OCI-LY7 (cell line): ENCODE measurements around the gene TXNDC8. TPM values are rescaled to one million over a fixed set of nuclear protein-coding genes. Genes with fewer than 3 reads are reported as not detected.
A peak's percentile ranks its signal among the peaks of the same experiment; 100 is the strongest.
"Not testable (repeated sequence)": the region's sequence is repeated elsewhere in the genome, so short reads cannot be mapped to it uniquely, and the experiment has no call there.

Experiments
- BruUV-seq: library from RNA; stranded (reverse); fragments of 400-500 nt; replicated peaks from 2 replicates; lab custom pipeline; 2021; lab: Mats Ljungman, UMichigan
- CTCF ChIA-PET: fragments of 300-600 bp; sonication (Branson Sonifier 250); formaldehyde crosslinking; loops from one replicate; lab custom pipeline; 2022; ENCODE audit warnings: antibody characterized with exemption; ENCODE audit not compliant: unreplicated experiment; lab: Charles Lee
- POLR2A ChIA-PET: fragments of 300-600 bp; sonication (Branson Sonifier 250); formaldehyde crosslinking; loops from one replicate; lab custom pipeline; 2022; ENCODE audit warnings: antibody characterized with exemption; lab: Charles Lee
- DNase-seq: peaks from one replicate; pipeline ENCODE4 v3.0.0-alpha.2; 2015; ENCODE audit warnings: low spot score
- H2AFZ ChIP-seq: fragments of 200-600 bp; sonication (generic), shearing (Covaris generic); 2 replicates; pipeline ENCODE4 v1.6.1; 2014; ENCODE audit warnings: mild to moderate bottlenecking, antibody characterized with exemption, low read length, moderate library complexity
- H3K27ac ChIP-seq: fragments of 200-600 bp; sonication (generic); 2 replicates; pipeline ENCODE4 v1.5.1; 2014; ENCODE audit warnings: mixed run types, low read depth, mild to moderate bottlenecking, moderate library complexity, low read length, inconsistent platforms; ENCODE audit not compliant: poor library complexity, severe bottlenecking
- H3K36me3 ChIP-seq: fragments of 200-600 bp; sonication (generic); 2 replicates; pipeline ENCODE4 v1.6.1; 2014; ENCODE audit warnings: mild to moderate bottlenecking, antibody characterized with exemption, low read length, moderate library complexity, mixed read lengths; ENCODE audit not compliant: insufficient read depth
- H3K4me1 ChIP-seq: fragments of 200-600 bp; sonication (generic); 2 replicates; pipeline ENCODE4 v1.5.1; 2014; ENCODE audit warnings: mild to moderate bottlenecking, low read length; ENCODE audit not compliant: insufficient read depth, poor library complexity, severe bottlenecking
- H3K4me2 ChIP-seq: fragments of 200-600 bp; sonication (generic); 2 replicates; pipeline ENCODE4 v1.6.1; 2014; ENCODE audit warnings: mild to moderate bottlenecking, low read length
- H3K4me3 ChIP-seq: fragments of 200-600 bp; sonication (generic); 2 replicates; pipeline ENCODE4 v1.5.1; 2014; ENCODE audit warnings: mild to moderate bottlenecking, low read depth, low read length; ENCODE audit not compliant: poor library complexity, severe bottlenecking
- H3K79me2 ChIP-seq: fragments of 200-600 bp; sonication (generic); 2 replicates; pipeline ENCODE4 v1.6.1; 2016; ENCODE audit warnings: low read depth, mild to moderate bottlenecking, low read length, moderate library complexity, mixed read lengths; ENCODE audit not compliant: insufficient read depth
- H3K9me2 ChIP-seq: fragments of 200-600 bp; sonication (generic); 2 replicates; pipeline ENCODE4 v1.6.1; 2016; ENCODE audit warnings: mild to moderate bottlenecking, low read length, mixed read lengths; ENCODE audit not compliant: insufficient read depth
- H3K9me3 ChIP-seq: fragments of 200-600 bp; sonication (generic); 2 replicates; pipeline ENCODE4 v1.6.1; 2014; ENCODE audit warnings: mild to moderate bottlenecking, mixed run types, low read length, mixed read lengths
- H4K20me1 ChIP-seq: fragments of 200-600 bp; sonication (generic); 2 replicates; pipeline ENCODE4 v1.6.1; 2014; ENCODE audit warnings: mild to moderate bottlenecking, antibody characterized with exemption, low read length, moderate library complexity, mixed read lengths; ENCODE audit not compliant: insufficient read depth
- CTCF ChIP-seq: fragments of 200-600 bp; sonication (generic); conservative IDR thresholded peaks from 2 replicates; pipeline ENCODE4 v1.5.1; 2014; ENCODE audit warnings: mild to moderate bottlenecking, antibody characterized with exemption, low read length, moderate library complexity, mixed read lengths
- EZH2phosphoT487 ChIP-seq: fragments of 200-600 bp; sonication (generic); IDR thresholded peaks from 2 replicates; pipeline ENCODE4 v1.6.1; 2018; ENCODE audit warnings: low read depth, borderline replicate concordance, mild to moderate bottlenecking, mixed run types, antibody characterized with exemption, low read length, moderate library complexity, mixed read lengths
- intact Hi-C: fragments of 100-400 bp; cut with micrococcal nuclease; formaldehyde crosslinking; loops from one replicate; pipeline ENCODE4 v1.10.0; 2022; ENCODE audit not compliant: unreplicated experiment
- total RNA-seq, 2 experiments: library from RNA; depleted of rRNA in 1 of 2; stranded (reverse); fragments of >200 nt in 1 of 2; shearing (Covaris generic) in 1 of 2; gene quantifications; 2 replicates each; pipeline ENCODE4 v1.2.3, GENCODE V29; 2014 to 2022

TXNDC8 gene
- total RNA-seq, 2 experiments from 2014 or later: not detected

GRCh38 chr9:110317911-110318310, 19.8 kb downstream of the TXNDC8 start:
- Histone ChIP-seq H4K20me1 (no peaks in the 10 kb centered on the region), H3K4me3 (no peak overlapping the region), H3K9me2 (no peaks in the 10 kb centered on the region), H2AFZ (no peak overlapping the region), H3K27ac (no peak overlapping the region), H3K9me3 (no peaks in the 10 kb centered on the region), H3K36me3 (no peaks in the 10 kb centered on the region), H3K79me2 (no peaks in the 10 kb centered on the region), H3K4me1 (peaks cover 6% of the 10 kb centered on the region), H3K4me2 (no peak overlapping the region)
- no TSS peak for BruUV-seq
- TF ChIP-seq CTCF (no peak), EZH2phosphoT487 (no peak)
- POLR2A ChIA-PET: interaction anchor here (0.6 to 2.4 kb wide), 2 partner anchors 11 to 25 kb away, joined by 3 to 15 read pairs; no protein-coding TSS in a partner anchor
- intact Hi-C loops: no loop called here
- CTCF ChIA-PET: no interaction called here
- no peak for DNase-seq

GRCh38 chr9:110316261-110317075, 21.2 kb downstream of the TXNDC8 start:
- Histone ChIP-seq H3K9me2 (no peaks in the 10 kb centered on the region), H3K4me3 (peak overlapping the region; percentile 40), H3K27ac (no peak overlapping the region), H4K20me1 (no peaks in the 10 kb centered on the region), H3K36me3 (no peaks in the 10 kb centered on the region), H3K9me3 (peaks cover 8% of the 10 kb centered on the region; the same call in 1 of the 2 replicates), H3K79me2 (no peaks in the 10 kb centered on the region), H3K4me1 (peaks cover 6% of the 10 kb centered on the region), H3K4me2 (peak overlapping the region; percentile 57), H2AFZ (peak overlapping the region; percentile 45; the same call in 1 of the 2 replicates)
- intact Hi-C loops: no loop called here
- CTCF ChIA-PET: no interaction called here
- POLR2A ChIA-PET: interaction anchor here (0.5 to 2.4 kb wide), 7 partner anchors 10 to 169 kb away, joined by 3 to 15 read pairs (median 4); partner anchors contain the start of gene TXN
- BruUV-seq: no TSS peak
- peak; percentile 41 for DNase-seq
- no peak for TF ChIP-seq EZH2phosphoT487
- TF ChIP-seq CTCF: no peak

GRCh38 chr9:110311978-110312377, 25.7 kb downstream of the TXNDC8 start:
- H2AFZ ChIP-seq, H3K79me2 ChIP-seq, intact Hi-C loops, H3K9me3 ChIP-seq, H3K4me2 ChIP-seq, H4K20me1 ChIP-seq, CTCF ChIA-PET, H3K4me3 ChIP-seq, H3K36me3 ChIP-seq, H3K9me2 ChIP-seq, BruUV-seq, H3K27ac ChIP-seq: not testable (repeated sequence)
- POLR2A ChIA-PET: interaction anchor here (0.6 kb wide), 1 partner anchor 319 kb away, joined by 5 read pairs; no protein-coding TSS in a partner anchor
- H3K4me1 ChIP-seq: peaks cover 15% of the 10 kb centered on the region
- DNase-seq: peak; percentile 7
